GM04504 (cell line): ENCODE results near the gene FHOD3.

Experiments
- DNase-seq: peaks from one replicate; pipeline ENCODE4 v3.0.0-alpha.2; 2012; ENCODE audit warnings: low read depth

Gene FHOD3

DNA sequence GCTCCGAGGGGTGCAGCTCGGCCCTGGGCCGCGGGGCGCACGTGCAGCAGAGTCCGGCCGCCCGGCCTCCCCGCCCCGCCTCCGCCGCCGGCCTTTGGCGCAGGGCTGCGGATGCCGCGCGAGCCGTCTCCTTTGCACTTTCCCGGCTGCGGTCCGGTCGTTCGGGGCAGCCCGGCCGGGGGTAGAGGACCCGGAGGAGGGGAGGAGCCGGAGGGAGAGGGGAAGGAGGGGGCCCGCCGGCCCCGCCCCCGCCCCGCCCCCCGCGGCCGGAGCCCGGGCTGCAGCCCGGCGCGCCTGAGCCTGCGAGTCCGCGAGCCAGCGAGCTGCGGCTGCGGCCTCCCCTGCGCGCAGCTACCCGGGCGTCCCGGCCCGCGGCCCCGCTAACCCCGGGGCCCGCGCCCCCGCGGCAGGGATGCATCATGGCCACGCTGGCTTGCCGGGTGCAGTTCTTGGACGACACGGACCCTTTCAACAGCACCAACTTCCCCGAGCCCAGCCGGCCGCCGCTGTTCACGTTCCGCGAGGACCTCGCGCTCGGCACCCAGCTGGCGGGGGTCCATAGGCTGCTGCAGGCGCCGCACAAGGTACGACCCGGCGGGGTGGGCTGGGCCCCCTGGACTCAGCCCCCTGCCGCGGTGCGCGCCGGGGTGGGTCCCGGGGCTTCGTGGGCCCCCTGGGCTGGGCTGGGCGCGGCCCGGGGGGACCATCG lies at the start of gene FHOD3:
Gene FHOD3 (plus strand): TSS at position 297 of the 709 bp plus-strand sequence. CDS start 123 bp downstream, at position 420.
- DNase-seq, result peak; percentile 40

DNA sequence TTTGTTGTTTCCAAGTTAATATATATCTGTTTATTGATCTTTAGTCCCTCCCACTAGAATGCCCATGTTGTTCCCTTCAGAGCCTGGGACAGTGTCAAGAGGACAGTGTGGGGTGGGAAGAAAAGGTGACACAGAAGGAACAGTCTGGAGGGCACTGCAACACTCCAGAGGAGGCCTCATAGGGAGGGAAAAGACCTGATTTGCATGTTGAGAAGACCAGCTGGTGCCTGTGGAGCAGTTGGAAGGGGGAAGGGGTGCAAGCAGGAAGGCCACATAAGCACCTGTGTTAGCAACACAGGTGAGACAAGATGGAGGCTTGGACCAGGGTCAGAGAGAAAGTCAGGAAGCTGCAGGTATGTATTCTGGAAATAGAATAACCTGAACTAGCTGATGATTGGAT lies 48.1 kb upstream of the FHOD3 start:
- DNase-seq, result no peak

DNA sequence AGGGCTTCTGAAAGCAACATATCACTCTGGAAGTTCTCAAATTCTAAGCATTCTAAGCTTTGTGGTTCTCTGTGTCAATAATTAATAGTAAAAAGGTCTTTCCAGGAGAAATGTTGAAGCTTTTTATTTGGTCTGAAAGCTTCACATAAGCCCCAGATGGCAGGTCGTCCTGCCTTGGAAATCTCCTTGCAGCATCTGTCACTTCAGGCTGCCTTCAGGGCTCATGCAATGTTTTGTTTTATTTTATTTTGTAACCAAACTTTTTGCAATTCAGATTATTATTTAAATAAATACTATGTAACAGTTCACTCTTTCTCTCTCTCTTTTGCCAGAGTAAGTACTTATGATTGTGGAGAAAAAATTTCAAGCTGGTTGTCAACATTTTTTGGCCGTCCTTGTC lies 46.7 kb upstream of the FHOD3 start:
- no peak for DNase-seq

DNA sequence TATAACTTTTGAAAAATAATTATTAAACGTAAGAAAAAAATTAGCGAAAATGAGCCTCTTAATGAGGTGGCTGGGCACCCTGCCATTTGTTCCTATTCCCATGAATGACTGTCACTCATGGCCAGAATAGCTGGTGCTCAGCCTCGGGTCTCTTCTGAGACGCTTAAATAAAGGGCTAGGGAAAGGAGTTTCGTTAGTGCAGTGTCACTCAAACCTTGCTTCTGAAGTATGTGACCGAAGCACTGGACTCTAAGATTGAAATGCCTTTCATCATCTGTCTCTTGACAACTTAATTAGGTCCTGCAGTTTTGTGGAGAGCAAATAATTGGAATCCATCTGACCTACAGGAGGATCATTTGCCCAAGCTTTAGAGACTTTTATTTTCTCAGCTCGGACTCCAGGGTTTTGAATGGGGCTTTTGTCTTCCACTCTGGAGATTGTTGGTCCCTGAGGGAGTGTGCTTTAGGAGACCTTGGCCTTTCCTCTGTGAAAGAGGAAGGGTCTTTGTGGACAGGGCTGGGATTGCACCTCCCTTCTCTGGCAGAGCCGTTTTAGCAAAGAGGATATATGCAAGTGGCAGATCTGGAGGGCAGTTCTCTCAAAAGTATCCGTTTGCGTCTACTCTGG lies 42.3 kb upstream of the FHOD3 start:
- DNase-seq, result no peak

DNA sequence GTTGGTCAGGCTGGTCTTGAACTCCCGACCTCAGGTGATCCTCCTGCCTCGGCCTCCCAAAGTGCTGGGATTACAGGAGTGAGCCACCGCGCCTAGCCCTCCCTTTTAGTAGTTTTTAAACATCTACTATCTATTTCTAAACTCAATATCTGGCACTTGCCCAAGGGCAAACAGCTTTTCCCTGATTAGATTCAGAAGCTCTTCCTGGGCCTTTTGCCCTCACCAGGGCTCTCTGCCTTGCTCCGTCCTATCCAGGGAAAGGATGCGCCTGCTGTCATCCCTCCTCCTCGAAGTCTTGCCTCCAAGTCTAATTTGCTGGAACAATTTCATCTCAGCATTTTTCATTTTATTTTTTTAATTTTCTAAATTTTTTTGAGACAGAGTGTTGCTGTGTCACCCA lies 41.4 kb upstream of the FHOD3 start:
- DNase-seq, result no peak

DNA sequence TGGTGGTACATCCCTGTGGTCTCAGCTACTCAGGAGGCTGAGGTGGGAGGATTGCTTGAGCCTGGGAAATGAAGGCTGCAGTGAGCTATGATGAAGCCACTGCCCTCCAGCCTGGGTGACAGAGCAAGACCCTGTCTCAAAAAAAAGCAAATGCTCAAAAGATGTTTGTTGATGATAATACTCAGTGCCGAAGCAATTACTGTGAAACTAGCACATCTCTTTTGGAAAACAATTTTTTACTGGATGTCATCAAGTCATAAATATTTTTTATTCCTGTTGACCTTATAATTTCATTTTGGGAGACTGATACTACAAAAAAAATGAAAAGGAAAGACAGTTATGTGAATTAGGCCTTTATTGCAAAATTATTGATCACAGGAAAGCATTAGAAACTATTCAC lies 34.5 kb upstream of the FHOD3 start:
- DNase-seq, result no peak

DNA sequence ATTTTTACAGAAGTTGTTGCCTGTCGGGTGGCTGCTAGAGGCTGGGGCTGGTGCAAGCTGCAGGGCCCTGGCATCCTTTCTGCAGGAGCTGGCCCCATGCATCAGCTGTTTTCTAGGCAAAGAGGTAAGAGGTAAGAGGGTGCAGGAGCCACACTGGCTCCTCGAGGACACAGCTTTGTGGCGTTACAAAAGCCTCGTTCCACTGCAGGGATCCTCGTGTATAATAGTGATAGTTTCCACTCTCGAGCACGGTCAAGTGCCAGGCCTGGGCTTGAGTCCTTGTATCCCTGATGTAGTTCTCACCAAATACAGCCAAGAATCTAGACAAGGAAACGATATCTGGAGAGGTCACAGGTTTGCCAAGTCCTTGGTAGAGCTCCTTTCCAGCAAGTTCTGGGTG lies 33.2 kb upstream of the FHOD3 start:
- DNase-seq, result no peak

DNA sequence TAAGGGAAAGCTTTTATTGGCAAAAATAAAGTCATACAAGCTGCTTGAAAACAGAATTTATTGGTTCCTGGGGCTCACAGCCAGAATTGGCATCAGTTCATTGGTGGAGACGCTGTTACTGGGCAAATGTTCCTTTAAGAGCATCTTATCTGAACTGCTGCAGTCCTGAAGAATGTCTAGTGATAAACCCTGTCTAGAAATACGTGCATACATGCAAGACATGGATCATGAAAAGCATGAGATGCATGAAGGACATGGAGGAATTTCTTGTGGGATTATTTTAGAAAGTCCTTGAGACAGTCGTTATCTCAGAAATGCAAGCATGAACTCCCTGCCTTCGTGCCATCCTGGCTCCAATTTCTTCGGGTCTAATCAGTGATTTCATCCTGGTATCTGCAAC lies 32.5 kb upstream of the FHOD3 start:
- DNase-seq, result no peak

DNA sequence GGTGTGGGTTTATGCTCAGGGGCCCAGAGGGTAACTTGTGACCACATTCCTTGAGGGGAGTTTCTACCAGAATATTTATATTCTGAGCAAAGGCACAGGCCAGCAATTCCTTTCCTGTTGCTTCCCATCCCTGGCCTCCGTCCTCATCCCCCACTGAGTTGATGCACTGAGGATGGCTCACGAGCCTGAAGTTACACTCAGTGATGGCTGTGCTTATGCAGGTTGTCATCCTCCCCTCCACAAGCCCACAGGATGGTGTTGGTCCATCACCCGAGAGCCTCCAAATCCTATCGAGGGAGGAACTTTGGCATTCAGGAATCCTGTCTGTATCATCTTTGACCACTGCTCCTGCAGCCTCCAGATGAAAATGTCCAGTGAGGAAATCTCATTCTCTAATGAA lies 28.4 kb upstream of the FHOD3 start:
- DNase-seq, result no peak

DNA sequence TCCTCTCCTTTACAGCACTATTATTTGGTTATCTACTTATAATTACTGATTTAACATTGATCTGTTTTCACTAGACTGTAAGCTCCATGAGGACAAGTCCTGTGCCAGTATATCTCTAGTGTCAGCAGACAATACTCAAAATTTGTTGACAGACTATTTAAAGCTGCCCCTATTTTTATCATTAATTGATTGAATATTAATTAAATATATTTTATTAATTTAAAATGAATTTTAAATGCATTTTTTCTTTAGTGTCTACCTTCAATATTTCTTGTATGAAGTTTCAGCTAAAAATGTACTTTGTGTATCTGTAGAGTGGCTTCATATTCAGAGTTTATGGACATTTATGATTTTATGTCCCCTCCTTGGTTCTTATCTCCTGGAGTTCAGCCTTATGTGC lies 26.4 kb upstream of the FHOD3 start:
- no peak for DNase-seq

DNA sequence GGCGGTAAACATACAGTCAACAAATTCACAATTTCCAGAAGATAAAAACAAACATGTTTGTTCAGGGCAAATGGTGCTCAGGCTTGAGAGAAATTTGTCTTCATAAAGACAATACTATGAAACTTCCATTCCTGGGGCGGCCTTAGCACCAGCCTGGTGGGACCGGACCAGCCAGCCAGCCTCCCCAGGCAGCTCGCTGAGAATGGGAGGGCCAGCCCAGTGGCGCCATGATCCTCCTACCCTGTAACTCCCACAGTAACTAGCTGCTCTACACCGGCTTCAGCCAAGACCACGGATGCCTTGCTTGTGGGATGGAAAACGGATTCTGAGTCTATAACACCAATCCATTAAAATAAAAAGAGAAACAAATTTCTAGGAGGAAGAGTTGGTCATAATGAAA lies 24.2 kb upstream of the FHOD3 start:
- no peak for DNase-seq

DNA sequence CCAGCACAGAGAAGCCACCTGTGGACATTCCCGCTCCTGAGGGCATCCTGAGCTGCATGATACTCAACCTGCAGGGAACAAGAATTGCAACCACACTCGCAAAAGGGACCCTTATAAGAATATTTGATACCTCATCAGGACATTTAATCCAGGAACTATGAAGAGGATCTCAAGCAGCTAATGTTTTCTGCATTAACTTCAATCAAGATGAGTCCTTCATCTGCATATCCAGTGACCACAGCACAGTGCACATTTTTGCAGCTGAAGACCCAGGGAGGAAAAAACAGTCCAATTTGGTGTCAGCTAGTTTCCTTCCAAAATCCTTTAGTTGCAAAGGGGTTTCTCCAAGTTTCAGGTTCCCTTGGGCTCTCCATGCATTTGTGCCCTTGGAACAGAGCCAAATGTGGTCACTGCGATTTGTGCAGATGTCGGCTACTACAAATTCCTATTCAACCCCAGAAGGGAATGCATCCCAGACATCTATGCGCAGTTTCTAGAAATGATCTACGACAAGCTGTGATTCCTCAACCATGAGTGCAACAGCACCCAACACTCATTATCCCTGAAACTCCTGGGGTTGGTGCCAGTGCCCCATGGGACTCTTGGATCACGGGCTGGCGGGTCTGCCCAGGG lies 23.3 kb upstream of the FHOD3 start:
- DNase-seq, result no peak

DNA sequence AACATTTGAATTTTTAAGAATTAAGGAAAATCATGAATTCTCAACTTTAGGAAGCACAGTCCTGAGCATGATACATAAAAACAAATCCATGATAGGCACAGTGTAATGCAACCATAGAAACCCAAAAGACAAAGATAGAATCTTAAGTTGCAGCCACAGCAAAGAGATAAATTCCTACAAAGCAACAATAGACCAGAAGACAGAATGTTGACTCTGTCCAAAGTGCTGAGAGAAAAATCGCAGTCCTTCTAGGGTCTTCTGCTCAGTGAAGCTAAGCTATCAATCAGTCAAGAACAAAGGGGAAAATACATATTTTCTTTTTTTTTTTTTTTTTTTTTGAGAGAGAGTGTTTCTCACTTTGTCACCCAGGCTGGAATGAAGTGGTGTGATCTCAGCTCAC lies 22.0 kb upstream of the FHOD3 start:
- DNase-seq, result no peak

DNA sequence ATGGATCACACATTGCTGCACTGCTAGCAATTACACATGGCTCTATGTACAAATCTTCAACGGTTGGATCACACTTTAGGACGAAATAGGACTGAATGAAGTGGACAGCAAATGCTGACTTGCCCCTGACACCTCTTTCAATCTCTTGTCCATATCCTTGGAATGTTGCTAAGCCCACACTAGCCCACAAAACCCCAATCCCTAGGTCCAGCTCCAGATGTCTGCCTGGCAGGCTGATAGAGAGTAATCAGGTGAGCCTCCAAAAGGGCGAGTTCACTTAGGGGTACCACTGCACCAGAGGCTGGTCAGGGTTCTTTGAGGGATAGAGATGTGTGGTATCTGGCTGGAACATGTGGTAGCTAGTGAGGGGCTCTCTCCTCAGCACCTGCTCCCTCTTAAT lies 18.5 kb upstream of the FHOD3 start:
- DNase-seq, result no peak

DNA sequence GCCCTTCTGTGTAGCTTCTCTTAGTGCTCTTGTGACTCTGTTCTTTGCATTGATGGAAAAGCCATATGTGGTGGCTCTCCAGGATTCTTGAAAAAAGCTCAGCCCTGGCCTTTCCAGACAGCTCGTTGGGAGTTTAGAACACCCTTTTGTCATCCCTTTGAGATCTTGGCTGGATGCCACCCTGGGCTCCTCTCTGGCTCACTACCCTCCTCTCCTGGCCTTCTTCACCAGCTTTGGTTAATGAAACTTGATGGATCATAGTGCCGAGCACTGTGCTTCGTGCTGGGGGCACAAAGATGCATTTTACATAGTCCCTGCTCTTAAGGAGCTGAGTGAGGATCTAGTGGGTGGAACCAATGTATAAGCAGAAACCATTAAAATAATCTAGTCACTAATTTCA lies 15.6 kb upstream of the FHOD3 start:
- no peak for DNase-seq

DNA sequence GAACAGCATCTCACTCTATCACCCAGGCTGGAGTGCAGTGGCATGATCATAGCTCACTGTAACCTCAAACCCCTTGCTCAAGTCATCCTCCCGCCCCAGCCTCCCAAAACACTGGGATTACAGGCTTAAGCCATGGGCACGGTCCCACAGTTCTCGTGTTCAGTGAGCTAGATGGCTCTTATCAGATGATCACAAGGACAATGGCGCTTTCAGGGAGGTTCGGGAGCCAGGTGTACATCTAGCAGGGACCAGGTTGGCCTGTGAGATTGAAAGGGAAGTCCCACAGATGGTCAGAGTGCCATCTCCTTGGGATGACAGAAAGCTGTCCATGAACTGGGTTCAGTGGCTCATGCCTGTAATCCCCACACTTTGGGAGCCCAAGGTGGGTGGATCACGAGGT lies 14.1 kb upstream of the FHOD3 start:
- no peak for DNase-seq

DNA sequence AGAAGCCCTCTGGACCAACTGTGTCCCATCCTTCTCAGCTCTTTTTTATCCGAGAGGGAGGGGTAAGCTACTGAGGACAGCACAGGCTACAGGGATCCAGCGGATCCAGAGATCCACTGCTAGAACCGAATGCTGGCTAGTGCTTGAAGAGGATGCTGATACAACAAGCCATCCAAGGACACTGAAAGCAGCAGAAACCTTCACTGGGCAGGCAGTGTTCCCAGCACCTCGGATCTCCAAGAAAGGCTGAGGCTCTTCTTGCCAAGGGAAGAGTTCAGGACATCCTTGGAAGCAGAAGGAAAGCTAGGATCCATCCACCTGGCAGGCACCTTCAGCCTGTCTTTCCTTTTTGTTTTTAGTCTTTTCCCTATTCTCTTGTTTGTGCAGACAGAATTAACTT lies 13.2 kb upstream of the FHOD3 start:
- DNase-seq, result no peak

DNA sequence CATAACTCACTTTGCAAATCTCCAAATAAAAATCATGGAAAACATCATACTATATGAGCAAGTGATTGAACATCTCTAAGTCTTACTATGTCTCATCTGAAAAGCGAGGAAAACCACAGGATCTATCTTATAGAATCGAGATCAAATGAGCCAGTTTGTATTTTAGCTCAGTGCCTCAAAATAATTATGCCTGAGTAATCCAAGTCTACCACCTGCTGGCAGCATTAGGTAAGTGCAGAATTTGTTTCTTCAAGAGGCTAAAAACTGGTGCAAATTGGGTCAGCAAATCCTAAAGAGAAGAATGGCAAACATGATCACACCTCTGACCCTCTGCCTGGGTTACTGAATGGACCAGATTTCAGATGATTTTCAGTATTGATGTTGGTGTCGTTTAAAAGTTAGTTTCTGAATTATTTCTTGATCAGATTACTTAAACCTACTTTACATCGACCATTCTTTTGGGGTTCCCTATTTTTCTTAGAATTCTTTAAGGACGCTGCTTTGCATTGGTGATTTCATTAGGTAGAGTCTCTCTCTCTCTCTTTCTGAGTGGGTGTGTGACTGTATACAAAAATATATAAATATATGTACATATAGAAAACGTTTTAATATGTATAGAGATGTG lies 12.7 kb upstream of the FHOD3 start:
- DNase-seq, result peak; percentile 32

DNA sequence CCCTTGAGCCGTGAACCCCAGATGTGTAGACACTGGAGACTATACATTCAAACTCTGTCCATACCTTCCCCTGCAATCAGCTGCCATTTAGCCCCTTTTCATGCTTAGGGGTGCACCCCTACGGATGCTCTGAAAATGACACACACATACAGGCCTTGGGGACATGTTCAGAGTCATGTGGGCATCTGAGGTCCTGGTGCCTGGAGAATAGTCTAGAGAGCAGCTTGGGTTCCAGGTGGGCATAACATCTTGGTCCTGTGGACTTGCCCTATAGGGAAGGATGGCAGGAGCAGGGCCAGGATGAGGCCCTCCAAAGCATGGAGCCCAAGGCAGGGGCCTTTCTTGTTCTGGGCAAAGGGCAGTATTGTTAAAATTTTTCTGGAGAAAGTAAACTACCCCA lies 9.9 kb upstream of the FHOD3 start:
- no peak for DNase-seq

DNA sequence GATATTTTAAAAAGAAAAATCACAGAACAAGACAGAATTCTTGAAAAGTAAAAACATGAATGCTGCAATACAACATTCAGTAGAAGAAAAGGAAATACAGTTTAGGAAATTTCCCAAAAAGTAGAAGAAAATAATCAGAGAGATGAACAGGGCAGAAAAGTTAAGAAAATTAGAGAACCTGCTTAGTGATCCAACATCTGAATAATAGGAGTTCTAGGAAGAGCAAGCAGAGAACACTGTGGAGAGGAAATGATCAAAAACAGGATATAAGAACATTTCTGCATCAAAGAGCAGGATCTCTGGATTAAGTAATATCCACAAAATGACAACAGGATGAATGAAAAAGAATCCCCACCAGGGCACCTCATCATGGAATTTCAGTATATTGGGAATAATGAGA lies 8.8 kb upstream of the FHOD3 start:
- DNase-seq, result no peak

DNA sequence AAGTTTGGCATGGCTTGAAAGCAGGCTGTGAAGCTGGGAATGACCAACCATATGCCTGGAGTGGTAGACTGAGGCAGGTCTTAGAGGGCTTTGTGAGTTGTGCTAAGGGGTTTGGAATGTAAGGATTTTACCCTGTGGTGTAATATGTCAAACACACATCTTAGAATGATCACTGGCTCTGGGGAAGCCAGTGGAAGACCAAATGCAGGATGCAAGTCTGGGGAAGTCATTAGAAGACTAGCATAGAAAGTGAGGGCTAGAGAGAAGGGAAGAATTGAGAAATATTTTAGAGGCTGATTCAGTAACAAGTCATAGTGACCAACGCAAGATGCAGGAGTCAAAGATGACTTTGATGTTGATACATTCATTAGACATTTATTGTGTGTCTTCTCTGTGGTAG lies 3.5 kb upstream of the FHOD3 start:
- DNase-seq, result peak; percentile 33

DNA sequence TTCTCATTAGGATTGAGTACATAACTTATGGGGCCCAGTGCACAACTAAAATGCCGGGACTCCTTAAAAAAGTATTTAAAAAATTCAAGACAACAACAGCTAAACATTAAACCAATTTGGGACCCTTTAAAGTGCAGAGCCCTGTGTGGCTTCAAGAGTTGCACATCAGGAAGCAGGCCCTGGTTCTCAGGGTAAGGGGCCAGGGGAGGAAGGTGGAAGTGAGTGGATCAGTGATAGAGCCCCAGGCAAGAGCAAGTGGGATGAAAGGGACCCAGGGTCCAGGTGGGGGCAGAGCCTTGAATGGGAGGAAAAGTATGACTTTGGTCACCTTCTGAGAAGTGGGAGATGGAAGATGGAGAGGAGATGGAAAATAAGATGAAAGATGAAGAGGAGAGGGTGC lies 2.3 kb upstream of the FHOD3 start:
- DNase-seq, result no peak

DNA sequence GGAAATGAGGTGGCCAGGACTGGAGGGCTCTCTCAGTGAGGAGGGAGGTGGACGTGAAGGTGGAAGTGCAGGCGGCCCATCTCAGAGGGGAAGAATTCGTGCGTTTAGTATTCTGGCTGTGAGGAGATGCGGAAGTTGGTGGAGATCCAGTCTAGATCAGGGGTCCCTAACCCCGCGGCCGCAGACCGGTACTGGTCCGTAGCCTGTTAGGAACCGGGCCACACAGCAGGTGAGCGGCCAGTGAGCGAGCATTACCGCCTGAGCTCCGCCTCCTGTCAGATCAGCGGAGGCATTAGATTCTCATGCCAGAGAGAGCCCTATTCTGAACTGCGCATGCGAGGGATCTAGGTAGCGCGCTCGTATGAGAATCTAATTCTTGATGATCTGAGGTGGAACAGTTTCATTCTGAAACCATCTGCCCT lies 1.6 kb upstream of the FHOD3 start:
- no peak for DNase-seq
